Body of pancreas (tissue), 4 donors: Measurements from ENCODE around the gene DSP. TPM values are rescaled to one million over a fixed set of nuclear protein-coding genes. Genes with fewer than 3 reads are reported as not detected.

Experiments
- ATAC-seq: fragments of 150-250 bp; one replicate; pipeline ENCODE4 v1.9.1; 2016
- DNase-seq, 4 donors: peaks; one replicate each; pipeline ENCODE4 v3.0.0-alpha.2; 2019
- H3K27ac ChIP-seq, 4 donors: fragments of 200-600 bp; sonication (generic); 1 replicate in 3 of 4; 2 replicates in 1 of 4; pipeline versions ENCODE4 v1.5.1 to v1.6.1; 2016 to 2019; ENCODE audit warnings: mild to moderate bottlenecking in 1 of 4, mixed read lengths in 1 of 4, moderate library complexity in 1 of 4
- H3K27me3 ChIP-seq, 2 donors: fragments of 200-600 bp; sonication (generic); one replicate each; pipeline ENCODE4 v1.6.0; 2016; ENCODE audit warnings: mild to moderate bottlenecking in 1 of 2
- H3K36me3 ChIP-seq, 2 donors: fragments of 200-600 bp; sonication (generic); replicated peaks in 1 of 2; 2 replicates each; pipeline ENCODE4 v1.5.1; 2016; ENCODE audit warnings: low read depth in 2 of 2; ENCODE audit not compliant: insufficient read depth in 1 of 2
- H3K4me1 ChIP-seq: fragments of 200-600 bp; sonication (generic); one replicate; pipeline ENCODE4 v1.6.0; 2016
- H3K4me3 ChIP-seq, 2 donors: fragments of 200-600 bp; sonication (generic); 1 replicate in 1 of 2; 2 replicates in 1 of 2; pipeline ENCODE4 v1.5.1; 2016 to 2019
- H3K9me3 ChIP-seq, 3 donors: fragments of 200-600 bp; sonication (generic); 1 replicate in 2 of 3; 2 replicates in 1 of 3; pipeline ENCODE4 v1.5.1; 2016
- POLR2A ChIP-seq, 3 donors: fragments of 450-650 bp; IDR thresholded peaks; one replicate each; pipeline ENCODE4 v1.6.1; 2016; ENCODE audit warnings: antibody characterized with exemption in 3 of 3, mild to moderate bottlenecking in 2 of 3
- WGBS, 2 donors: methylation state at CpG; one replicate each; pipeline ENCODE4 v1.1.5; 2017; 5-methylcytosine and 5-hydroxymethylcytosine counted together
- intact Hi-C: fragments of 100-400 bp; cut with DNase I; formaldehyde crosslinking; loops from one replicate; pipeline ENCODE4 v1.15.1; 2023
- total RNA-seq, 2 donors: library from RNA; depleted of rRNA; stranded (reverse); fragments of >200 nt; gene quantifications; one replicate each; pipeline ENCODE4 v1.1.0, GENCODE V29; 2016
- TF ChIP-seq, protein P1 (sequence below), 7 experiments: fragments of 450-650 bp in 4 of 7; fragments of 200-600 bp in 3 of 7; sonication (generic) in 3 of 7; IDR thresholded peaks; one replicate each; pipeline ENCODE4 v1.5.1; 2016 to 2019; ENCODE audit warnings: antibody characterized with exemption in 7 of 7

Gene DSP
- total RNA-seq, 2 donors from 2014 or later: 85.0 to 127 TPM

DNA sequence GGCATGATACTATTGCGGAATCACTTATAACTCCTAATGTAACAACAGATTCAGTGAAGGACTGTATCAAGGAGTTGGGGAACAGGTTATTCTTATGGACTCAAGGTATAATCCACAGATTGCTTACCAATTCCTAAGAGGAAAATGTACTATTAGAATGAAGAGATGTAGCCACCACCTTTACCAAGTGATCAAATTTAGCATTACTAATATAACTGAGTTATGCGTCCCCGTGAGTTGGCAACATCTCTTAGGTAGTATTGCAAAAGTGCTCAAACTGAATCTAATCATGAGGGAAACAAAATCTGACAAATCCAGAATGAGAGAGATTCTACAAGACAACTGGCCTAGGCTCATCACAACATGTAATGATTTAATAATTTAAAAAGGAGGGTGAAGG is 47.8 kb downstream of the DSP start:
- Histone ChIP-seq H3K4me3 (no peak overlapping the region), H3K27ac (peak overlapping the region in 2 of 4 donors; percentile 75 to 84), H3K4me1 (peaks cover 35% of the 10 kb centered on the region), H3K9me3 (no peaks in the 10 kb centered on the region), H3K36me3 (peaks cover 0 to 8% of the 10 kb centered on the region in 2 donors), H3K27me3 (no peaks in the 10 kb centered on the region)
- TF ChIP-seq, protein P1, sequence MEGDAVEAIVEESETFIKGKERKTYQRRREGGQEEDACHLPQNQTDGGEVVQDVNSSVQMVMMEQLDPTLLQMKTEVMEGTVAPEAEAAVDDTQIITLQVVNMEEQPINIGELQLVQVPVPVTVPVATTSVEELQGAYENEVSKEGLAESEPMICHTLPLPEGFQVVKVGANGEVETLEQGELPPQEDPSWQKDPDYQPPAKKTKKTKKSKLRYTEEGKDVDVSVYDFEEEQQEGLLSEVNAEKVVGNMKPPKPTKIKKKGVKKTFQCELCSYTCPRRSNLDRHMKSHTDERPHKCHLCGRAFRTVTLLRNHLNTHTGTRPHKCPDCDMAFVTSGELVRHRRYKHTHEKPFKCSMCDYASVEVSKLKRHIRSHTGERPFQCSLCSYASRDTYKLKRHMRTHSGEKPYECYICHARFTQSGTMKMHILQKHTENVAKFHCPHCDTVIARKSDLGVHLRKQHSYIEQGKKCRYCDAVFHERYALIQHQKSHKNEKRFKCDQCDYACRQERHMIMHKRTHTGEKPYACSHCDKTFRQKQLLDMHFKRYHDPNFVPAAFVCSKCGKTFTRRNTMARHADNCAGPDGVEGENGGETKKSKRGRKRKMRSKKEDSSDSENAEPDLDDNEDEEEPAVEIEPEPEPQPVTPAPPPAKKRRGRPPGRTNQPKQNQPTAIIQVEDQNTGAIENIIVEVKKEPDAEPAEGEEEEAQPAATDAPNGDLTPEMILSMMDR (IDR thresholded peaks at IDR 0.05): no peak
- TF ChIP-seq POLR2A (IDR thresholded peaks at IDR 0.05): no peak
- intact Hi-C loops: no loop called here
- DNase-seq (no peak), ATAC-seq (no peak)
- 33 to 36% methylated on average over 3 of the region's 3 CpGs for WGBS, 2 donors

GRCh38 chr6:7589949-7590917 is 48.8 kb downstream of the DSP start, which contains the start of gene SNRNP48:
Gene SNRNP48 (plus strand): TSS chr6:7590198. CDS start chr6:7590258, 60 bp downstream.
- DNase-seq (peak; percentile 95 to 98 (median 96)), ATAC-seq (peak; percentile 98)
- H3K36me3 ChIP-seq: peaks cover 3 to 6% of the 10 kb centered on the region in 2 donors
- peaks cover 35% of the 10 kb centered on the region for H3K4me1 ChIP-seq
- H3K27ac ChIP-seq: peak within 1 kb of the TSS; percentile 34 to 84 (median 74)
- H3K4me3 ChIP-seq: peak within 1 kb of the TSS; percentile 90 to 97
- peak; percentile 31 to 88 (median 85) for TF ChIP-seq POLR2A (IDR thresholded peaks at IDR 0.05)
- TF ChIP-seq, protein P1 (IDR thresholded peaks at IDR 0.05): peak in 1 of 7 experiments; percentile 22
- H3K9me3 ChIP-seq: no peaks in the 10 kb centered on the region
- no peaks in the 10 kb centered on the region for H3K27me3 ChIP-seq
- 0 to 1% methylated on average over 47 to 69 of the region's 72 CpGs for WGBS, 2 donors
- intact Hi-C loops: no loop called here

DNA sequence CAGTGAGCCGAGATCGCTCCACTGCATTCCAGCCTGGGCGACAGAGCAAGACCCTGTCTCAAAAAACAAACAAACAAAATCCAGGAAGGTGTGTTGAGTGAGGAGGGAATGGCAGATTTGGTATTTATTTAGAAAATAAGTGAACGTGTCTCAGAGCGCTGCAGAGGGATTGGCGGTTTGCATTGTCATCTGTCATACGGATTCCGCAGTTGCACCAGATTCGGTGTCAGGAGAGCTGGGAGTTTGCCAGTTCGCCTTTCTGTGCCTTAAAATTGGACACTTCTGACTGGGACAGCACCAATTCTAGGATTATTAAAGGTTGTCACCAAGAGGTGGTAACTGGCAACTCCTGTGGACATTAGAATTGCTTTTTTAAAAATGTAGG is 49.4 kb downstream of the DSP start:
- WGBS, 2 donors: 9 to 10% methylated on average over 10 of the region's 10 CpGs
- DNase-seq: peak; percentile 28 to 55 (median 38)
- no peak for ATAC-seq
- H3K4me3 ChIP-seq: peak overlapping the region; percentile 90 to 97
- peaks cover 3 to 6% of the 10 kb centered on the region in 2 donors for H3K36me3 ChIP-seq
- H3K9me3 ChIP-seq: no peaks in the 10 kb centered on the region
- no peaks in the 10 kb centered on the region for H3K27me3 ChIP-seq
- no peak for TF ChIP-seq POLR2A (IDR thresholded peaks at IDR 0.05)
- TF ChIP-seq, protein P1 (IDR thresholded peaks at IDR 0.05): no peak
- intact Hi-C loops: no loop called here
- H3K27ac ChIP-seq: peak overlapping the region in 3 of 4 donors; percentile 74 to 84 (median 75)
- peaks cover 35% of the 10 kb centered on the region for H3K4me1 ChIP-seq

DNA sequence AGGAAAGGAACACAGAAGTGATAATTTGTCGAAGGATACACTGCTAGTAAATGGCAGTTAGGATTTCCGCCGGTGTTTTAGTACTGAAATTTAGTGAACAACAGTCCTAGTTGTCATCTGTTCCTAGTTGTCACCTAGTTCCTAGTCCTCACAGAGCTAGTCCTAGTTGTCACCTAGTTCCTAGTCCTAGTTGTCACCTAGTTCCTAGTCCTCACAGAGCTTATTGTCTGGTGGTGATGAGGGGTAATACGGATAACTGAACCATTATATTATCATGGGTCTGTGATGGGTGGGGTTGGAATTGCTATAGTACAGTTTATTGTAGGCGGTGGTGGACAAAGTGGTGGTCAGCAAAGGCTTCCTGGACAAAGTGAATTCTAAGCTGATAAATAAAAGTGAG is 50.3 kb downstream of the DSP start:
- WGBS, 2 donors: 94 to 99% methylated on average over 5 of the region's 5 CpGs

More for the DNA sequence above, 50.3 kb downstream of the DSP start:
- TF ChIP-seq, protein P1 (IDR thresholded peaks at IDR 0.05): no peak
- TF ChIP-seq POLR2A (IDR thresholded peaks at IDR 0.05): no peak
- intact Hi-C loops: no loop called here
- H3K27ac ChIP-seq: no peak overlapping the region
- H3K27me3 ChIP-seq: no peaks in the 10 kb centered on the region
- no peaks in the 10 kb centered on the region for H3K9me3 ChIP-seq
- H3K36me3 ChIP-seq: peaks cover 3 to 7% of the 10 kb centered on the region in 2 donors
- ATAC-seq (no peak), DNase-seq (no peak)
- peaks cover 35% of the 10 kb centered on the region for H3K4me1 ChIP-seq
- no peak overlapping the region for H3K4me3 ChIP-seq
